GM21786 (cell line): ENCODE data around the gene DYNLT3.

ENCODE experiments used
- ATAC-seq: cut with Tn5 transposase; IDR thresholded peaks from one replicate; pipeline ENCODE4 v1.9.1; 2021; ENCODE audit not compliant: unreplicated experiment

Gene DYNLT3, protein sequence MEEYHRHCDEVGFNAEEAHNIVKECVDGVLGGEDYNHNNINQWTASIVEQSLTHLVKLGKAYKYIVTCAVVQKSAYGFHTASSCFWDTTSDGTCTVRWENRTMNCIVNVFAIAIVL

DNA sequence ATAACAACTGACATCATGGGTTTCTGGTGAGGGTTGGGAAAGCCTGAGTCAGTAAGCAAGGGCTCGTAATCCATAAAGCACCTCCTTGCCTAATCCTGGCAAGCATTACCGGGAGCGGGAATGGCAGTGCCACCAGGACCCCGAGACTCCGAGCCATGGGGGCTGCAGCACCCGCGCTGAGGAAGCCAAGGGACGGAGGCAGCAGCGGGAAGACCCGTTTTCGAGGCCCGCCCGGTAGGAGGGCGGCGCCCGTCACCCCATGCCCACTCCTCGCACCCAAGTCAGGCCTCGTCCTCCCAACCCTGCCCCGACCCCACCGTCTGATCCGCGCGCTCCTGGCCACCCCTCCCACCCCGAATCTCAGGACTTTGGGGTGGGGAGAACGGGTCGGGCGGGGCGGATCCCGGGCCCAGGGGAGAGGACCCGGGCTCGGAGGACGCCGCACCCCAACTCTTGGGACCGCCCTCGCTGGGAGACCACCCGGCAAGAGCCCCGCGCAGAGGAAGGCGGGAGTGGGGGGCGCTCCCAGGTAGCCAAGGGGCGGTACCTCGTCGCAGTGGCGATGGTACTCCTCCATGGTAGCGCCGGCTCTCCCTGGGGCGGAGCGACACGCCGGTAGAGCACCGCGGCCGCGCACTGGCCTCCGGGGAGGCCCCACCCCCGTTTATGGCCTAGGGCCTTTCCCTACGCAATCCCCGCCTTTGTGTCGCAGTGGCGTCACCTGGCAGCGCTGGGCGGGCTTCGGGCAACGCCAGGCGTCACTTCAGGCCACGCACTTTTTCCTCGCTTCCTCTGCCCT is at the start of gene DYNLT3:
Gene DYNLT3 (minus strand): TSS at position 638 of the 799 bp plus-strand sequence. CDS start 61 bp downstream, at position 577.
- peak; percentile 99 for ATAC-seq

DNA sequence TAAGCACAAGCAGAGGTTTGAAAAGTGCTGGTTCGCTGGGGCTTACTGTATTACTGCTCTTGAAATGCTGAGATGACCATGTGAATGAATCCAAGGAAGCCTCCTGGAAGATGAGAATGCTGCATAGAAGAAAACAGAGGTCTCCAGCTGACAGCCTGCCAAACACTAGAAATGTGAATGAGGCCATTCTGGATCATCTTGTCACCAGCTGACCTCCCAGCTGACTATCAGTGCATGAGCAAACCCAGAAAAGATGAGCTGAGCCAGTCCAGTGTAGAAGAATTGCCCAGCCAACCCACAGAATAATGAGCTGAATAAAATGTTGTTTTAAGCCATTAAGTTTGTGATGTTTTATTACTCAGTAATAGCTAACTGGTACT is 49.1 kb upstream of the DYNLT3 start:
- ATAC-seq, result no peak

DNA sequence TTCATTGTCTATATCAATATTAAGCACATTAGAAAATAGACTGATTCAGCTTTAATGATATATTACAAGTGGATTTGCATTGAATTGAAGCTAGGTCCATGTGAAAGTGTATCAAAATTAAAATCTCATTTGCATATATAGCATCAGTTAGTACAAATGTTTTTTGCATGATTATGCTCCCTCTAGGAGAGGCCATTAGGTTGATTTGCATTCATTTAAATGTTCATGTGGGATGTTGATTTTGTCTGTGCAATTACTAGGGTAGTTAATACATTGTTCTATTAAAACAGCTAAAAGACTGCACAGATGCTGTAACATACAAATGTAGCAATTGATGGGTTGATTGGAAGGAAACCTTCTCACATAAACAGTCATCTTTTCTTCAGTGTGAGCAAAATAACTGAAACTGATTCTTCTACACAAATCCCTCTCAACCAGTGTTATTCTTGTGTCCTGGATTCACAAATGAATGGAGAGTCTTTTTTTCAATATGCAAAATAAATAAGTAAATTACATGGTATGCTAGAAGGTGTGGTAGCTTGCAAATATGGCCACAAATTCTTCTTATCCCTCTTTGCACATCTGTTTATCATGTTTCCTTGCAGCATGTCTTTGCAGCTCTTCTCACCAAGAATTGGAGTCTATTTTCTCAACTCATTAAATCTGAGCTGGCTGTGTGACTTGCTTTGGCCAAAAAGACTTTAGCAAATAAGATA is 48.6 kb upstream of the DYNLT3 start:
- no peak for ATAC-seq

DNA sequence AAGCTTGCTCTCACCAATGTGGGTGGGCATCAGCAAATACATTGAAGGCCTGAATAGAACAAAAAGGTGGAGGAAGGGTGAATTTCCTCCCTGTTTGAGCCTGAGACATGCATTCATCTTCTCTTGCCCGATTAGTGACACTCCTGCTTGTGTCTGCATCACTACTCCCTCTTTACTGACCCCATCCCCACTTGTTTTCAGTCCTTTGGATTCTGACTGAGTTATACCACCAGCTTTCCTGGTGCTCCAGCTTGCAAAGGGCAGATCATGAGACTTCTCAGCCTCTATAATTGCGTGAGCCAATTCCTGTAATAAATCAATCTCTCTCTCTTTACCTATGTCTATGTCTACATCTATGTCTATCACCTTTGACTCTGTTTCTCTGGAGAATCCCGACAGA is 47.4 kb upstream of the DYNLT3 start:
- ATAC-seq, result no peak

DNA sequence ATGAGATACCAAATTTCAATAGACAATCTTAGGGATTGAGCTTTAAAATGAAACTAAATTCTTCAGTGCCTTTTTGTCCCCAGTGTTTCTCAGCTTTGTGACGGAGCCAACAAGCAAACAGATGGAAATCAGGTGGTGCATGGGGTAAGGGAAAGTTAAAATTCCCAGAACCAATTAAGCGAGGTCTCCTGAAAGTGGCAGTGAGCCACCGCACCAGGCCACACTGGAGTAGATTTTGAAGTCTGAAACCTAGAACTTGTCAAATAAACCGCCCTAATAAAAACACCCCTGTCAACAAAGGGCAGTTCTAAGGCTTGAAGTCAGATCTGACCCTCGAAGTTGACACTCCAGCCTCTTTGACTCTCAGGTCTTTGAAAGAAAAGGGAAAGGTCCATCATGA is 40.6 kb upstream of the DYNLT3 start:
- no peak for ATAC-seq

DNA sequence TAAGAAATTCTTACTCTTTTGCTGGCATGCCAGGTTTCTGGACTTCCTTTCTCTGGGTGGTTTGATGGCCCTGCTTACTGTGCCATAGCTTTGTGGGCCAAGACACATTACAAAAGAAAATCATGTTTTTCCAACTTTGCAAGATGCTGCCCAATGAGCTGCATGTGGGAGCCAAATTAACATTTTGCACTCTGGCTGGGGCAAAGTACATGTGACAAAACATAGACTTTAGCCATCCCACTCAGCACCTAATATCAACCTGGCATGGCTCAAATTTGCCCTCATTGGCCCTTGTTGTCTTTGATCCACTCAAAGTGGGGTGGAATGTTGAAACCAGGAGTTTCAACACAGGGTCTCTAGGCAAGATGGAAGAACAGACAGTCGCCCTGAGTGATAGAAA is 40.0 kb upstream of the DYNLT3 start:
- no peak for ATAC-seq

DNA sequence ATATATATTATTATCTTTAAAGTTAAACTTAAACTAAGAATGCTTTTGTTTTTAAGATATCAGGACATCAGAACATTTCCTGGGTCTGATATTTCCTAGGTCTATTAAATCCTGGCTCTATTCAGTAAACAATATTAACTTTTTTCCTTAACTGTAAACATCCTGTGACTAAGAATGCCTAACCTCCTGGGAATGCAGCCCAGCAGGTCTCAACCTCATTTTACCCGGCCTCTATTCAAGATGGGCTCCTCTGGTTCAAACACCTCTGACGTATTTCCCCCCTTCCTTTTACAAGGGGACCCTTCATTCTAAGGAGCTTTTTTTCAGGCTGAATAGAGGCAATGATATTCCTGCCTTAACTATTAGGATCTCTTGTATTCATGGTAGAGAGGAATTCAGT is 35.8 kb upstream of the DYNLT3 start:
- no peak for ATAC-seq

DNA sequence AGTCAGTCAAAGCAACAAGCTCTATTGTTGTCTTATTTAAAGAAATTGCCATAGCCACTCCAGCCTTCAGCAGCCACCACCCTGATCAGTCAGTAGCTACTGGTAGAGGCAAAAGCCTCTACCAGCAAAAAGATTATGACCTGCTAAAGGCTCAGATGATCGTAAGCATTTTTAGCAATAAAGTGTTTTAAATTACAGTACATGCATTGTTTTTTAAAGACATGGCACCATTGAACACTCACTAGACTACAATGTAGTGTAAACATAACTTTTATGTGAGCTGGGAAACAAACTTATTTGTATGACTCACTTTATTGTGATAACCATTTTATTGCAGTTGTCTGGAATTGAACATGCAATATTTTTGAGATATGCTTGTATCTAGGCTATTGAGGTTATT is 32.3 kb upstream of the DYNLT3 start:
- ATAC-seq, result no peak

DNA sequence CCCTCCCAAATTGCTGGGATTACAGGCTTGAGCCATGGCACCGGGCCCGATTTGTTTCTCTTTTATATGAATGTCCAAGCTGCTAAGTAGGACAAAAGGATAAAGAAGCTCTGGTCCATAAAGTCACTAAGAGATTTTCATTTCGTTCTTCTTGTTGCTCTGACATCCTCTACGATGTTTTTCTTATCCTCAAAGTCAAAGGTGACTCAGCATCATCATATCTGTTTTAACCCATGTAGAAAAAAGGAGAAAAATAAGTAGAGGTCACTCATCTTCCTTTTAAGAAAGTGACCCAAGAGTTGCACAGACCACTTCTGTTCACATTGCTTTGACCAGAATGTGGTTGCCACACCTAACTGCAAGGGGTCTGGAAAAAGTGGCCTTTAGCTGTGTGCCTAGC is 29.3 kb upstream of the DYNLT3 start:
- no peak for ATAC-seq

DNA sequence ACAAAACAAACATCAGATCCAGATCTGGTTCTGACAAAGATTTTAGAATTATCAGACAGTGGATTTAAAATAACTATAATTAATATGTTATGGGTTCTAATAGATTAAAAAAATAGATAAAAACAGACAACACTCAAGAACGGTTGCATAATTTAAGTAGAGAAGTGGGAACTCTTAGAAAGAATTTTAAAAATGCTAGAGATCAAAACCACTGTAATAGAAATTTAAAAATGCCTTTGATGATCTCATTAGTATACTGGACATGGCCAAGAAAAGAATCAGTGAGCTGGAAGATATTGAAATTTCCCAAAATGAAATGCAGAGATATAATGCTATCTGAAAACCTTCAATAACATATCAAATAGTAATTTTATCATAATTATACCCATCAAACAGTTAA is 28.3 kb upstream of the DYNLT3 start:
- no peak for ATAC-seq

DNA sequence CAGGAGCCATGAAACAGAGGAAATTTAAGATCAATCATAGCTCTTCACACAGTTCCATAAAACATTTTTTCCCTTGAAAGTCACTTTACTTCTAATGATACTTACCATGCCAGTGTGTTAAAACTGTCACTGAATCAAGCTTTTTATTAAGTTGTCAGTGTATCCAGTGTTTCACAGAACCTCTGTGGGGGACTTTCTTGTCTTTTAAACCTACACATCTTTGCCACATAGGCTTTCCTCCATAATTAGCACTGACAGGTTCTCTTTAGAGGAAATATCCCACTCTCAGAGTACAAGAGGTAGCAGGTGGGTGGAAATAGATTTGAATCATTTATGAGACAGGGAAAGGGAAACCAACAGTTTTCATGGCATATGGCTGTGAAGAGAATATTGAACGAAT is 25.8 kb upstream of the DYNLT3 start:
- ATAC-seq, result no peak

DNA sequence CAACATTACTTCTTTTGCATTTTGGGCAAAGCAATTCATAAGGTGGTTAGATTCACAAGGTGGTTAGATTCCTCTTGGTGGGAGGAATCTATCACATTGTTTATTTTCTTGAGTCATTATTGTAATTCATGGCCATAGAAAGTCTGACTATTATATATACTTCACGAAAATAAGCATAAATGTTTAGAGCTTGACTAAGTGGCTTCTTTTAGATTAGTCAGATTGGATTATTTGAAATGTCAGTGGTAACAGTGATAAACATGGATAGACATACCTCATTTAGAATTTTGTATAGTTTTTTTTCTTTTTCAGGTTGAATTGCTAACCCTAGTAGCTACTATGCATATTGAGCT is 24.9 kb upstream of the DYNLT3 start:
- no peak for ATAC-seq

DNA sequence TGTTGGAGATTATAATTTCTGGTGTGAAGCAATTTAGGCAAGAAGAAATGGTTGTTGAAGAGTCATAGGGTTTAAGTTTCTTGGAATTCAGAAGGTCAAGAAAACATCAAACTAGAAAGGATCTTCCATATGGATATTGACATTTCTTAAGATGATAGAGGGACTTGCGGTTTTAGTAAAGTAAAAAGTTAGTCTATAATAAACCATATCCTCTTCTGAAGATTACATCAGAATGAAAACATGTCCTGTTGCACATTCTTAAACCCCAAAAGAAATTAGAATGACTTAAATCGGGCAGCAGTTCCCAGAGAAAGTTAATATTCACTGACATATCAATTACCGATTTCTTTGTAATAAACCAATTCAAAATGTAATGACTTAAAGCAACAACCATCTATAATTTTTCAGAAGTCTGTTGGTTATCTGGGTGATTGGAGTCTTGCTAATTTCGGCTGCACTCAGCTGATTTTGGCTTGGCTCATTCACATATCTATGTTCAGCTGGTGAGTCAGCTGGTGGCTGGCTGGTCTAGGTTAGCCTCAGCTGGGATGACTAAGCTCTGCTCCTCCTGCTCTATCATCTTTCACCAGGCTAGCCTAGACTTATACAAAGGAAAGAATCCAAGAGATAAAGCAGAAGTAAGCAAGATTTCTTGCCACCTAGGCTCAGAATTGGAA is 24.4 kb upstream of the DYNLT3 start:
- ATAC-seq, result no peak

DNA sequence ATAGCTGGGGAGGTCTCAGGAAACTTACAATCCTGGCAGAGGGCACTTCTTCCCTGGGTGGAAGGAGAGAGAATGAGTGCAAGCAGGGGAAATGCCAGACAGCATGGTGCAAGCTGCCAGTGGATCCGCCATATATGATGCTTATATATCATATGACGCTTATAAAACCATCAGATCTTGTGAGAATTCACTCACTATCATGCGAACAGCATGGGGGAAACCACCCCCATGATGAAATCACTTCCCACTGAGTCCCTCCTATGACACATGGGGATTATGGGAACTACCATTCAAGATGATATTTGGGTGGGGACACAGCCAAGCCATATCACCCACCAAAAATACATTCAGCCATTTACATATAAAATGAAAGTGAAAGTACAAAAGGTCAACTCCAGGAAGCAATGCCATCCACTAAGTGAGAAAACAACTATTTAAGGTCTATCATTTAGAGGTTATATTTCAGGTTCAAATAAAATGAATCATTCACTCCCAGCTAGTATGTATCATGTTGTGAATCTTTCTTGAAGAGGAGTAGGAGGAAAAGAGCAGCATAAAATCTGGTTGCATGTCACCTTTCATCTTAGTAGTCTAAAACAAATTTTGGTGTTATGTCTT is 20.3 kb upstream of the DYNLT3 start:
- no peak for ATAC-seq

DNA sequence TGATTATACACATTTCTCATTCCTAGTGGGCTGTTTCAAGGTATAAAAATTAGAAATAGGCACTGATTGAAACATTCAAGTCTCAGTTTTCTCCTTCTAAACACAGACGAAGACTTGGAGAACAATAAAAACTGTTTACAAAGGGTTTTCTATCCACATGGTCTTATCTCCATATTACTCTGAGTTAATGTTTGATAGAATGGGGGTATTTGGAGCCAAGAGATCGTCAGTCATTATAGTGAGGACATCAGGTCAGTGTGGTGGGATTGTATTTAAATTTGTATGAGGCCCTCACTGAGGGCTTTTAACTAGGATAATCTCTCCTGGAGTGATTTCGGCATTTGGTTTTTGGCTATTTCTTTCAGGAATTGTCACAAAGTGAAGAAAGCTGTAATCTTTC is 16.4 kb upstream of the DYNLT3 start:
- ATAC-seq, result no peak

DNA sequence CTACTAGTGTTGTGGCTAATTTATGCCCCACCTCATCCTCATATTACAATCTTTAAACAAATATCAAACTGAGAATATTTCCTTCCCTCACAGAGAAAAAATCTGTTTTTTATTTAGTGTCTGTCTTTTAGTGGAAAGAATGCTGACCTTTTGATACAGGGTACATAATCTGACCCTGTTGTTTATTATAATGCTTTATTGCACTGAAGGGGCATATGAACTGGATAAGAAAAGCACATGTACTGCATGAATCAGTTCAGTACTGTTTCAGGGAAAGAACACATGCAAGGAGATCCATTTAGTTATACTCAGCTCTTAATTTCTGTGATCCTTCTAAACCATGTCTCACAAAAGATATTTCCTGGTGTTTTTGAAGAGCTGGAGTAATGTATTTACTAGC is 15.5 kb upstream of the DYNLT3 start:
- no peak for ATAC-seq

DNA sequence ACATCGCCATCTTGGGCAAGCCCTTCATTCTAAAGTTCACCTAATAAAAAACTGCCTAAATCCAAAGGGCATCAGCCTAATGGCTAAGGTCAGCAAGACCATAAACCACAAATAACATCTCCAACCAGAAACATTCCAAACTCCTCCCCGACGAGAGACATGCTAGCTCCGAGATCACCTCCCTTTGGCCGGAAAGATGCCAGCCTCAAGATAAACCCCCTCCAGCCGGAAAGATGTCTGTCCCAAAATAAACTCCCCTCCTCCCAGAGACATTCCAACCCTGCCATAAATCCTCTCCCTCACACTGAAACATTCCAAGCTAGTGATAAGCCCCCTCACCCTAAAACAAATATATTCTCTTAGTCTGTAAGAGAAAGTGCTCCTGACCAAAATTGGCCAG is 13.3 kb upstream of the DYNLT3 start:
- ATAC-seq, result no peak

DNA sequence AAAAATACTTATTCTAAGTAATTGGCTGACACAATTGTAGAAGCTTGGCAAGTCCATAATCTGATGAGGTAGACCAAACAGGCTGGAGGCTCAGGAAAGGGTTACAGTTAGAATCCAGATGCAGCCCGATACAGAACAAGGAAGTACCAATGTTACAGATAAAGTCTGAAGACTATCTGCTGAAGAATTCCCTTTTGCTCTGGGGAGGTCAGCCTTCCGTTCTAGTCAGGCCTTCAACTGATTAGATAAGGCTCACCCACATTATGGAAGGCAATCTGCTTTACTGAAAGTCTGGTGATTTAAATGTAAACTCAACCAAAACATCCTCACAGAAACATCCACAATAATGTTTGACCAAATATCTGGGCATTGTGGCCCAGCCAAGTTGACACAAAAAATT is 7.4 kb upstream of the DYNLT3 start:
- no peak for ATAC-seq

DNA sequence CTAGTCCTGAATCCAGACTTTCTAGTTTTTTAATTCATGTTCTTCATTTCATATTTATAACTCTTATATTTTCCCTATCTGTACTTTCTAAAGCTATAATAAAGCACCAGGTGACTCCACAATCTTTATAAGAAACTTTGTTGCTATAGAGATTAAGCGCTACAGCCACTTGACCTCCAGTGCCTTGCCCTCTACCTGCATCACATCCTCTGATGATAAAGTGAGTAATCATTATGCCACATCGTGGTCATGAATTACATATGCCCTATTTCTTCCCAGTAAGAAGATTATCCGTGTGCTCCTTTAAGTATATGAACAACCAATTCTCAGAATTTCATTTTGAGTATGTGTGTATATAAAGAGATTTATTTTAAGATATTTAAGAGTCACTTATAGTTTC is 6.8 kb upstream of the DYNLT3 start:
- ATAC-seq, result no peak

DNA sequence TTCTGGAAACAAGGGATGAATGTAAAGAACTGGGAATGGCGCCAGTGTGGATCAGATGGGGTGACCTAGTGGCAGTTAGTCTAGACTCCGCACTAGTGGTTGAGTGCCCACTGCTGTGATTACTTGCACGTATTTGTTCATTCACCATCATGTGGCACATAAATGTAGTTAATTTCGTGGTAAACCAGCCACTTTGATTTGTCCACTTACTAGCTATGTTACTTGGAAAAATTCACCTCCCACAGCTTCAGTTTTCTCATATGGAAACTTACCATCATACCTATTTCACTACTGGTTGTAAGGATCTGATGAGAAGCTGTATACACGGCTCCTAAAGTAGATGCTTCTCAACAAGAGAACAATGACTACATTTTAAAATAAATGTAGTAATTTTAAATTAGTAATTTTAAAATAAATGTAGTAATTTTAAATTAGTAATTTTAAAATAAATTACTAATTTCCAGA is 394 bp upstream of the DYNLT3 start:
- no peak for ATAC-seq

DNA sequence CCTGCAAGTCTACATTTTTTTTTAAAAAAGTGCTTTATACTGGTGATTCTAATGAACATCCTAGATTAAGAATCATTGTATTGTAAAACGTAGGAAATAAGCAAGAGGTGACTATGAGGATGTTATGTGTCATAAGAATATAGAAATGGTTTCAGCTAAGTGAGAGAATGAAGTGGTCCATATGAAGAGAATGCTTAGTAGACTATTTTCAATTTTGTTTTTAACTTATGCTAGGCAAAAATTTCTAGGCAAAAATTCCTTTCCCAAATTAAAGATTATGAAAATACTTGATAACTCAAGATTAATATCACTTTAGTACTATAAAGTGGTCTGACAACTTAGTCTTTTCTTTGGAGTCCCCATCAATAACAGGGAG is 825 bp downstream of the DYNLT3 start:
- no peak for ATAC-seq
